ENCODE measurements around the gene KCNA10.

GRCh38 chr1:110557481-110557880 lies 38.5 kb upstream of the KCNA10 start:
- TF ChIP-seq CTCF (IDR thresholded peaks at IDR 0.05; ENCODE audit: insufficient read depth, low read length), result no peak
- TF ChIP-seq REST (IDR thresholded peaks at IDR 0.05; ENCODE audit: insufficient replicate concordance, low read depth), result no peak
- TF ChIP-seq GABPA (IDR thresholded peaks at IDR 0.05; ENCODE audit: low read depth), result no peak

All from HL-60 (cell line).